ENCODE results near the gene AKT1. TPM values are rescaled to one million over a fixed set of nuclear protein-coding genes. Genes with fewer than 3 reads are reported as not detected.

Gene AKT1
- total and polyA plus RNA-seq, 2 of the 4 experiments (the other 2 are of a cell fraction) = 193 to 221 TPM

DNA sequence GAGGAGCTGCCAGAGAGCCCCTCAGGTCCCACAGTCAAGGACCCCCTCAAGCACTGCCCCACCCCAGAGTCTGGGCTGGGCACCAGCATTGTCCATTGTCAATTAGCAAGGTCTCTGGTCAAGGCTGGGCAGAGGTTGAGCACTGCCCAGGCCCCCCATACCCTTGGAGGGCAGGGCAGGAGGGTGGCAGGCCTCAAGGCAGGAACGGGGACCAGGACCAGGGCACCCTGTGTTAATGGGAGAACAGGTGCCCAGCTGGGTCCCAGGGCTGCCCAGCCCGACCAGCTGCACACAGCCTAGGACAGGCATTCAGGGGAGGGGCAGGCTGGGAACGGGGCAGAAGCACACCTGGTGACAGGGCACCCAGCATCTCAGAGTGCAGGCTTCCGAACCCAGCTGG lies 24.2 kb downstream of the AKT1 start:
- ChIA-PET CTCF (interaction anchor here (1.2 to 1.6 kb wide), 2 partner anchors 18 to 56 kb away, joined by 4 to 5 read pairs; partner anchors contain the start of gene SIVA1), POLR2A (ENCODE audit: unreplicated experiment) (no interaction called here)
- no peak overlapping the region for H2AK5ac ChIP-seq (ENCODE audit: low read depth, low read length)
- WGBS, 2 experiments (ENCODE audit: extremely low coverage in 2 of 2, insufficient read length in 1 of 2) = no CpG with 5 or more reads among the region's 4 CpGs
- H2BK20ac ChIP-seq (ENCODE audit: low read depth, low read length) = no peak overlapping the region
- H3K4me2 ChIP-seq (ENCODE audit: low read depth, low read length) = no peak overlapping the region
- H3K18ac ChIP-seq (ENCODE audit: low read depth, low read length) = no peak overlapping the region
- H2AK9ac ChIP-seq (replicated peaks; ENCODE audit: low read depth, low read length, poor library complexity) = peak overlapping the region; percentile 28
- in situ Hi-C loops (cut with MboI; ENCODE audit: low sequenced_read_pairs) (no loop called here), intact Hi-C loops (cut with micrococcal nuclease) (no loop called here), dilution Hi-C loops (cut with HindIII; ENCODE audit: low sequenced_read_pairs, unreplicated experiment) (no loop called here)
- no peak for ATAC-seq (ENCODE audit: low read depth)
- no peak overlapping the region for H3K4ac ChIP-seq (ENCODE audit: low read depth, low read length)
- H3K23ac ChIP-seq (ENCODE audit: low read depth, low read length) = no peak overlapping the region
- H3K56ac ChIP-seq (ENCODE audit: extremely low read depth, insufficient read depth, low read length) = no peak overlapping the region
- no peak overlapping the region for H3K14ac ChIP-seq (replicated peaks; ENCODE audit: low read depth, low read length)
- H3K27ac ChIP-seq (ENCODE audit: insufficient read depth, low read length) = no peak overlapping the region
- H2BK120ac ChIP-seq (ENCODE audit: low read depth, low read length) = no peak overlapping the region
- H3K4me3 ChIP-seq (ENCODE audit: insufficient read depth, low read depth, low read length) = no peak overlapping the region
- peaks cover 0 to 18% of the 10 kb centered on the region in 2 experiments; a peak in 1 of 4 replicates for H3K79me1 ChIP-seq (ENCODE audit: low read depth in 1 of 2, low read length in 2 of 2)
- no peaks in the 10 kb centered on the region for H3K9me1 ChIP-seq (ENCODE audit: insufficient read depth, low read length)
- DNase-seq = no peak
- H4K20me1 ChIP-seq (ENCODE audit: insufficient read depth, low read length) = peaks cover 22% of the 10 kb centered on the region
- H3K9ac ChIP-seq (ENCODE audit: low read depth, low read length) = no peak overlapping the region
- no peak overlapping the region for H4K8ac ChIP-seq (ENCODE audit: low read depth in 2 of 2, low read length in 2 of 2)
- H4K91ac ChIP-seq (ENCODE audit: insufficient read depth, low read depth, low read length) = no peak overlapping the region
- peaks cover 52% of the 10 kb centered on the region for H3K36me3 ChIP-seq (ENCODE audit: control insufficient read depth, insufficient read depth, low read length)
- TF ChIP-seq NFE2L2 (IDR thresholded peaks at IDR 0.05; ENCODE audit: low read depth, low read length) = no peak
- TF ChIP-seq FOS (IDR thresholded peaks at IDR 0.05; ENCODE audit: low read depth, low read length) = no peak
- TF ChIP-seq MXI1 (IDR thresholded peaks at IDR 0.05; ENCODE audit: borderline replicate concordance, low read depth, low read length) = no peak
- TF ChIP-seq, protein P1, sequence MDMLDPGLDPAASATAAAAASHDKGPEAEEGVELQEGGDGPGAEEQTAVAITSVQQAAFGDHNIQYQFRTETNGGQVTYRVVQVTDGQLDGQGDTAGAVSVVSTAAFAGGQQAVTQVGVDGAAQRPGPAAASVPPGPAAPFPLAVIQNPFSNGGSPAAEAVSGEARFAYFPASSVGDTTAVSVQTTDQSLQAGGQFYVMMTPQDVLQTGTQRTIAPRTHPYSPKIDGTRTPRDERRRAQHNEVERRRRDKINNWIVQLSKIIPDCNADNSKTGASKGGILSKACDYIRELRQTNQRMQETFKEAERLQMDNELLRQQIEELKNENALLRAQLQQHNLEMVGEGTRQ (IDR thresholded peaks at IDR 0.05; ENCODE audit: low read depth, low read length) = no peak
- TF ChIP-seq CEBPB (IDR thresholded peaks at IDR 0.05; ENCODE audit: low read depth, low read length) = no peak
- TF ChIP-seq MAFK (IDR thresholded peaks at IDR 0.05; ENCODE audit: low read depth, low read length) = no peak
- no peak for TF ChIP-seq CHD1 (IDR thresholded peaks at IDR 0.05; ENCODE audit: low read depth, low read length)
- TF ChIP-seq, protein P2, sequence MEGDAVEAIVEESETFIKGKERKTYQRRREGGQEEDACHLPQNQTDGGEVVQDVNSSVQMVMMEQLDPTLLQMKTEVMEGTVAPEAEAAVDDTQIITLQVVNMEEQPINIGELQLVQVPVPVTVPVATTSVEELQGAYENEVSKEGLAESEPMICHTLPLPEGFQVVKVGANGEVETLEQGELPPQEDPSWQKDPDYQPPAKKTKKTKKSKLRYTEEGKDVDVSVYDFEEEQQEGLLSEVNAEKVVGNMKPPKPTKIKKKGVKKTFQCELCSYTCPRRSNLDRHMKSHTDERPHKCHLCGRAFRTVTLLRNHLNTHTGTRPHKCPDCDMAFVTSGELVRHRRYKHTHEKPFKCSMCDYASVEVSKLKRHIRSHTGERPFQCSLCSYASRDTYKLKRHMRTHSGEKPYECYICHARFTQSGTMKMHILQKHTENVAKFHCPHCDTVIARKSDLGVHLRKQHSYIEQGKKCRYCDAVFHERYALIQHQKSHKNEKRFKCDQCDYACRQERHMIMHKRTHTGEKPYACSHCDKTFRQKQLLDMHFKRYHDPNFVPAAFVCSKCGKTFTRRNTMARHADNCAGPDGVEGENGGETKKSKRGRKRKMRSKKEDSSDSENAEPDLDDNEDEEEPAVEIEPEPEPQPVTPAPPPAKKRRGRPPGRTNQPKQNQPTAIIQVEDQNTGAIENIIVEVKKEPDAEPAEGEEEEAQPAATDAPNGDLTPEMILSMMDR (conservative IDR thresholded peaks at IDR 0.05; ENCODE audit: low read depth, low read length) = no peak
- no peak for TF ChIP-seq RFX5 (IDR thresholded peaks at IDR 0.05; ENCODE audit: low read depth, low read length)
- no peak for TF ChIP-seq MAZ (IDR thresholded peaks at IDR 0.05; ENCODE audit: borderline replicate concordance, low read depth, low read length)
- TF ChIP-seq RCOR1 (IDR thresholded peaks at IDR 0.05; ENCODE audit: insufficient replicate concordance, low read length) = no peak
- TF ChIP-seq RAD21 (IDR thresholded peaks at IDR 0.05; ENCODE audit: low read length) = no peak
- no peak for TF ChIP-seq POLR2A (IDR thresholded peaks at IDR 0.05; ENCODE audit: low read depth, low read length)
- TF ChIP-seq SMC3 (IDR thresholded peaks at IDR 0.05; ENCODE audit: low read depth, low read length) = no peak
- no peaks in the 10 kb centered on the region for H3K27me3 ChIP-seq (ENCODE audit: control insufficient read depth, insufficient read depth, low read length)
- H3K4me1 ChIP-seq (ENCODE audit: control insufficient read depth, insufficient read depth, low read length) = peaks cover 5% of the 10 kb centered on the region
- no peak overlapping the region for H4K5ac ChIP-seq (ENCODE audit: low read depth, low read length)
- no peaks in the 10 kb centered on the region; the same call in 1 of the 2 replicates for H3K9me3 ChIP-seq (ENCODE audit: control insufficient read depth, insufficient read depth, low read length)
- BruUV-seq (replicated peaks) = no TSS peak
- no peak overlapping the region for H2BK15ac ChIP-seq (ENCODE audit: low read depth, low read length)
- H2AFZ ChIP-seq (replicated peaks; ENCODE audit: low read length, poor library complexity) = no peak overlapping the region
- no peak overlapping the region for H2BK5ac ChIP-seq (ENCODE audit: low read depth, low read length, poor library complexity, severe bottlenecking)
